HG02943 (cell line): Measurements from ENCODE around the gene RGS3.

Experiments
- ATAC-seq: cut with Tn5 transposase; IDR thresholded peaks from one replicate; pipeline ENCODE4 v1.9.1; 2021; ENCODE audit warnings: mild to moderate bottlenecking, low read depth, moderate library complexity; ENCODE audit not compliant: unreplicated experiment

The RGS3 gene

GRCh38 chr9:113526231-113526746, 62.8 kb downstream of the RGS3 start:
- ATAC-seq = no peak

DNA sequence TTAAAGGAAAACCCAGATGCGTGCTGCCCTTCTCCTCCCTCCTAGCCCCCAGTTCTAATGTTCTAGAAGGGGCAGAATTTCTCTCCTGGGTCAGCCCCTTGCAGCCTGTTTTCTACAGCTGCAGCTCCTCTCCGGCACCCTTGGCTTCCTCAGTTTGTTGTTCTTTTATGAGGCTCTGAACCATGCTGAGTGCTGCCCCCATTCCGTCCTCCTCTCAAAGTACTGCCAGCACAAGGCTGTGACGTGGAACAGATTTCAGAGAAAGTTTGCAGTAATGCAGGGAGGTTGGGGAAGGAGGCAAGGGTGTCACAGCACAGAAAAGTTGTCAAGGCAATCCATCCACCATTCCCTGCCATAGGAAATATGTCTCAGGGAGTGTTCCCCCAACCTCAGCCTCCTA, 63.3 kb downstream of the RGS3 start:
- ATAC-seq = no peak

GRCh38 chr9:113528088-113528487, 64.6 kb downstream of the RGS3 start:
- no peak for ATAC-seq

GRCh38 chr9:113528811-113529210, 65.3 kb downstream of the RGS3 start:
- no peak for ATAC-seq

DNA sequence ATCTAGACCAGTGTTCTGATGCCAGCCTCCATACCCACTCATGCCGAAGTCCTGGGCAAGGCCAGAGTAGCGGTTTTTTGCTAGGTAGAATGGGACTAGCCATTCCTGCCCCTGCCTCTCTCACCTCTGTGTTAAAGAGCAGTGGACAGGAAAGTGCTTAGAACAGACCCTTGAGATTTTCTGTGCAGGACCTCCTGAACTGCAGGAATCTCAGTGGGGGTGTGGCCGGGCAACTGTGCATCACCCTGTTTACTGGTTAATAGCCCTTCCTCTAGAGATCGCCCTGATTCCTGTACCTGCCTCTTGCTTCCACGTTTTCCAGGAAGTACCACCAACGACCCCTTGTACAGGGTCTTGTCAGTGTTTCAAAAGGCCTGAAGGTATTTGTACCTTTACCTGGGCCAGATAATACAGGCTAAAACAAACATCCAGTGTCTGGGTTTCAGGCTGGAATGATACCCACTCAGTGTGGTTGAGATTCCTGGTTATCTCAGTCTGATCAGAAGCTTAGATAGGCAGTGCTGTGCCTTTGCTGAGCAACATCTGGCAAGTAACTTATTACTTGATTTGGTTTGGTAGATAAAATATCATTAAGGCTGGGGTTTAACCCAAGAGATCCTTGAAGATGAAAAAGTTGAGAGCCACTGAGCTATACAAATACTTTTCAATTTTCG, 65.9 kb downstream of the RGS3 start:
- no peak for ATAC-seq

DNA sequence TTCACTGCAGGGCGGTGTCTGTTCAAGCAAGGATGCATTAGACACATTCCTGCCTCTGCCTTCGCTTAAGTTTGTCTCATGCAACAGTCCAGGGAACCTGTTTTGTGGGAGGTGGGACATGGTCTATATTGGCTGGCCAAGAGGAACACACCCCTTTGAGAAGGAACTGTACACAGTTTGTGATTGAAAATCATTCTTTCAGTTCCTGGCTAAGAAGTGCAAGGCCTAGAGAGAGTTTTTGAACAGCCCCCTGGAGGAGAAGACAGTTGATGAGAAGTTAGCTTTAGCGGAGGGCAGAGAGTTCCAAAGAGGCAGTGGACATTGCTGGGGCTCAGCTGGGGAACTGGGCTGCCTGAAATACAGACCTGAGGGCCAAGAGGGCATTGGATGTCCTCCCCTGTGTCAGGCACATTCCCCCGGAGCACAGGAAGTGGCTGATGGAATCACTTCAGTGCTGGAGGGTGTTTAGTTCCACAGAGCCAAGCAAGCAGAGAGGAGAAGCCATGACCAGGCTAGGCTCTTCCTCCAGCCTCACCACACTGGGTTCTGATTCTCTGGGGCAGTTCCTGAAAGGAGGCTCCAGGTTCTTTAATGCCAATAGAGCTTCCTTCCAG, 66.6 kb downstream of the RGS3 start:
- ATAC-seq = no peak

GRCh38 chr9:113530942-113531341, 67.4 kb downstream of the RGS3 start:
- no peak for ATAC-seq

GRCh38 chr9:113531919-113532808, 68.6 kb downstream of the RGS3 start:
- no peak for ATAC-seq

GRCh38 chr9:113532809-113533190, 69.3 kb downstream of the RGS3 start:
- ATAC-seq = no peak

GRCh38 chr9:113533335-113534225, 70.1 kb downstream of the RGS3 start:
- ATAC-seq = no peak

DNA sequence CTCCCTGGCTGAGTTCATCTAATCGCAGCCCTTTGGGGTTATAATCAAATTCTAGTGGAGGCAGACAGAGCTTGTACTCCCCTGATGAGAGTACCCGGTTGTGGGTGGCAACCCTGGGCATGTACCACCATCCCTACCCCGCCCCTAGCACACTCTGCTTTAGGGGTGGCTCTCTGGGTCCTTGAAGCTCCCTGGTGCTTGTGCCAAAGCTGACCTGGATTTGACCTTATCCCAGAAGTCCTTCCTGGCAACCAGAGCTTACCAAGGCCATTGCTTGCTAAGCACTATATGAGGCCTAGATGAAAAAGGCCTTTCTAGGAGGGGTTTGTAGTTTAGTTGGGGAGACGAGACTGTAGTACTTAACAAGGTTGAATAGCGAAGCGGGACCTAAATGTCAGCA, 72.2 kb downstream of the RGS3 start:
- no peak for ATAC-seq

GRCh38 chr9:113536166-113536482, 72.6 kb downstream of the RGS3 start:
- no peak for ATAC-seq

DNA sequence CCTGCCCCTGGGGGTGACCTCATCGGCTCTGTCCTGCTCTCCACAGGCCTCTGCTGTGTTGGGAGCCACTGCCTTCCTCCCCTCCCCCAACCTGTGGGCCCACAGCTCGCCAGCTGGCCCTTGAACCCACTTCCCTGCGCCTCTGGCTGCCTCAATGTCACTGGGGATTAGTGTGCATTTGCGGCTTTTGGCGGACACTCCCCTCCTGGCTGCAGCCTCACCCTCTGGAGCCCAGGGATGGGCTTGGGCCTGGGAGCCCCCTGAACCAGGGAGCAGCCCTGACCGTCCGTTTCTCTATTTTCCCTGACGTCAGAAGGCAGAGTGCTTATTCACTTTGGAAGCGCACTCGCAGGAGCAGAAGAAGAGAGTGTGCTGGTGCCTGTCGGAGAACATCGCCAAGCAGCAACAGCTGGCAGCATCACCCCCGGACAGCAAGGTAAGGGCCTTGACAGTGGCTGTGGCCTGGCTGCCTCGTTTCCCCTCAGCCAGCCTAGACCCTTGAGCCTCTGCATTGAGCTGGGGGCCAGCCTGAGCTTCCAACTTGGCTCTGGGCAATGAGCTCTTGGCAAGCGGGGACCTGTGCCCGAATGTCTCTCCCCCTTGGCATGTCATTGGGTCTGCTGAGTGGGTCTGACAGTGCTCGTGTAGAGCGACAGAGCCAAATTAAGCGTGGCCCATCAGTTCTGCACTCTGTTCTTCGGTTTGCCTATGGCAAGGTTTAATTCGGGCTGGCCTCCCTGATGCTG, 73.1 kb downstream of the RGS3 start:
- ATAC-seq = no peak

- no peak for ATAC-seq
Measured at GRCh38 chr9:113537229-113537810, 73.8 kb downstream of the RGS3 start.

DNA sequence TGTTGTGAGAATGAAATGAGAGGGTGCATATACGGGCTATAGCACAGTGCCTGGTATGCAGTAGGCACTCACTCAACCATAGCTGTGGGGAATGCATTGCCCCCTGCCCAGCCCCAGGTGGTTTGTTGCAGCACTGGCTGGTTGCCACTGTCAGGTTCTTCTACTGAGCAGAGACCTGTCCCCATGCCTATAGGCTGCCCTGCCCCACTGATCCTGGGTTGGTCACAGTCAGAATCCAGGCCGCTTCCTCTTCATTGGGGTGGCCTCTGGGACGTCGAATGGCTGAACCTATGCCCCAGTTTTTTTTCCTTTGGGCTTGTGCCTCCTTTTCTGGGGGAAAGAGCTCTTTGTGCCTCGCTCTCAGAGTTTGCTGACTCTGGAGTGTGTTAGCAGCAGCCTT, 74.6 kb downstream of the RGS3 start:
- no peak for ATAC-seq

GRCh38 chr9:113538701-113539430, 75.3 kb downstream of the RGS3 start:
- no peak for ATAC-seq

- no peak for ATAC-seq
Measured at GRCh38 chr9:113540466-113540865, 76.9 kb downstream of the RGS3 start.

DNA sequence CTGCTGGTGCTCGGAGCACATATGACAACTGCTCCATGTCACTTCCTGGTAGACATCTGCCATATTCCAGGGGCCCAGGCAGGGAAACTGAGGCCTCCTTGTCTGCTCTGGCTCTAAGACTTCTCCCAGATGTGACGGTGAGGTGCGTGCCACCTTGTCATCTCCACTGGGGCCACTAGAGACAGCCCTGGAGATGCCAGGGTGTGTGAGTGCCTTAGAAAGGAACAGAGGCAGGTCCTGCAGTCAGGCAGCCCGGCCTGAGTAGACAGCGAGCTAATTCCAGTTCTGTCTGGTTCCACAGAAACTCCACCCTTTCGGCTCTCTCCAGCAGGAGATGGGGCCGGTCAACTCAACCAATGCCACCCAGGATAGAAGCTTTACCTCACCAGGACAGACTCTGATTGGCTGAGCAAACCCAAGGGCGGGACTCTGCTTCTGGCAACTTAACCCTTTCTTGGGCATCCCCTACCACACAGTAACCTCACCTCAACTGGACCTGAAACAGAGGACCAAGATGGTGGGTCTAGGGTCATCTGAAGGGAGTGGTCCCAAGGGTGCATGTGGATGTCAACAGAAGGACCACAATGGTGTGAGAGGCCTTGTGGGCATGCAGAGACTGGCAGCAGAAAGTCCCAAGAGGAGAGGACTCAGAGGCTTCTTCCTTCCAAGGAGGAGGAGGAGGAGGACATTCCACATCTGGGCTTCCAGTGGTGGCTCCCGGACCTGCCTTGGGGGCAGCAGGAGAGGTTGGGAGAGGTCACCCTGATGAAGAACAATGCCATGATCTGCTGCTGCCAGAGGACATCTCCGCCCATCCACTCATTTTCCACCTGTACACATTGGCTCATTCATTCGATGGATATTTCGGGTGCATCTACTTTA, 77.7 kb downstream of the RGS3 start:
- no peak for ATAC-seq
